K562 (cell line): ENCODE results near the gene UGT1A5. TPM values are rescaled to one million over a fixed set of nuclear protein-coding genes. Genes with fewer than 3 reads are reported as not detected.
A peak's percentile ranks its signal among the peaks of the same experiment; 100 is the strongest.

ENCODE experiments used
- BDP1 ChIP-seq: IDR thresholded peaks from 3 replicates; pipeline ENCODE4 v1.6.1; 2011; ENCODE audit not compliant: insufficient read length, insufficient read depth
- EHMT2 ChIP-seq: fragments of 450-650 bp; IDR thresholded peaks from 2 replicates; pipeline ENCODE4 v1.6.1; 2018; ENCODE audit warnings: antibody characterized with exemption
- PHB2 ChIP-seq: fragments of 450-650 bp; IDR thresholded peaks from 2 replicates; pipeline ENCODE4 v1.6.1; 2017; ENCODE audit warnings: low read depth
- RAD21 ChIP-seq, 2 experiments: fragments of 250-450 bp in 1 of 2; fragments of 450-650 bp in 1 of 2; sonication (Bioruptor Pico) in 1 of 2; formaldehyde crosslinking in 1 of 2; IDR thresholded peaks in 1 of 2; conservative IDR thresholded peaks in 1 of 2; 2 replicates each; pipeline versions ENCODE4 v1.4.0 to v1.8.0; 2020 to 2022; ENCODE audit warnings: mild to moderate bottlenecking in 2 of 2, moderate library complexity in 1 of 2
- TAF9B ChIP-seq: fragments of 450-650 bp; IDR thresholded peaks from 2 replicates; pipeline ENCODE4 v1.6.1; 2018; ENCODE audit warnings: mild to moderate bottlenecking; ENCODE audit not compliant: partially characterized antibody
- TFAM ChIP-seq: fragments of 250-450 bp; sonication (Bioruptor Pico); conservative IDR thresholded peaks from 2 replicates; pipeline ENCODE4 v1.5.0; 2021; ENCODE audit warnings: mild to moderate bottlenecking, moderate library complexity
- XRCC4 ChIP-seq: IDR thresholded peaks from one replicate; pipeline ENCODE4 v1.6.1; 2011; ENCODE audit not compliant: insufficient read depth, insufficient read length; ENCODE audit errors: extremely low read depth
- ZFP1 ChIP-seq: fragments of 450-650 bp; formaldehyde crosslinking; IDR thresholded peaks from 2 replicates; pipeline ENCODE4 v1.4.0; 2020; ENCODE audit warnings: mild to moderate bottlenecking, mixed read lengths
- polyA plus RNA-seq, 8 experiments: library from polyadenylated mRNA; depleted of rRNA in 4 of 8; stranded (reverse) in 5 of 8; unstranded in 3 of 8; fragments of >200 nt; fragmentation: Nextera tagmentation in 2 of 8; fragmentation: Illumina TruSeq in 1 of 8; extraction: Ambion mirVana in 2 of 8; extraction: Trizol in 1 of 8; gene quantifications; 2 replicates each; pipeline versions ENCODE4 v1.2.1 to v1.2.3, GENCODE V29; 2011 to 2014; ENCODE audit warnings: inconsistent platforms in 1 of 8, missing spikeins in 1 of 8
- total RNA-seq, 7 experiments: library from RNA; depleted of rRNA in 6 of 7; stranded (reverse); fragments of >200 nt in 6 of 7; fragmentation: Illumina TruSeq in 2 of 7; extraction: Trizol in 2 of 7; gene quantifications; 2 replicates each; pipeline versions ENCODE4 v1.2.1 to v1.2.3, GENCODE V29; 2011 to 2021; ENCODE audit warnings: low replicate concordance in 1 of 7
- TF ChIP-seq, protein P1 (sequence below): fragments of 200-600 bp; sonication (generic); IDR thresholded peaks from one replicate; pipeline ENCODE4 v1.6.1; 2012; ENCODE audit warnings: mild to moderate bottlenecking, low read depth, low read length, inconsistent platforms
- TF ChIP-seq, protein P2 (sequence below): sonication (generic); formaldehyde crosslinking; IDR thresholded peaks from 2 replicates; pipeline ENCODE4 v1.8.1; 2022; ENCODE audit warnings: missing genetic modification reagents
- TF ChIP-seq, protein P3 (sequence below), 3 experiments: IDR thresholded peaks in 2 of 3; conservative IDR thresholded peaks in 1 of 3; 2 replicates each; pipeline ENCODE4 v1.5.1; 2011 to 2012; ENCODE audit warnings: low read length in 3 of 3, mild to moderate bottlenecking in 3 of 3, control low read depth in 2 of 3, improper control_type of control experiment in 1 of 3, inconsistent platforms in 1 of 3, low read depth in 1 of 3, mixed read lengths in 1 of 3, moderate library complexity in 1 of 3; ENCODE audit not compliant: insufficient read depth in 2 of 3
- TF ChIP-seq, protein P4 (sequence below): sonication (generic); IDR thresholded peaks from 2 replicates; pipeline ENCODE4 v1.6.1; 2016

Gene UGT1A5
- total and polyA plus RNA-seq, 9 of the 15 experiments (the other 6 are each of a cell fraction or from before 2014, with no cell fraction given): not detected

DNA sequence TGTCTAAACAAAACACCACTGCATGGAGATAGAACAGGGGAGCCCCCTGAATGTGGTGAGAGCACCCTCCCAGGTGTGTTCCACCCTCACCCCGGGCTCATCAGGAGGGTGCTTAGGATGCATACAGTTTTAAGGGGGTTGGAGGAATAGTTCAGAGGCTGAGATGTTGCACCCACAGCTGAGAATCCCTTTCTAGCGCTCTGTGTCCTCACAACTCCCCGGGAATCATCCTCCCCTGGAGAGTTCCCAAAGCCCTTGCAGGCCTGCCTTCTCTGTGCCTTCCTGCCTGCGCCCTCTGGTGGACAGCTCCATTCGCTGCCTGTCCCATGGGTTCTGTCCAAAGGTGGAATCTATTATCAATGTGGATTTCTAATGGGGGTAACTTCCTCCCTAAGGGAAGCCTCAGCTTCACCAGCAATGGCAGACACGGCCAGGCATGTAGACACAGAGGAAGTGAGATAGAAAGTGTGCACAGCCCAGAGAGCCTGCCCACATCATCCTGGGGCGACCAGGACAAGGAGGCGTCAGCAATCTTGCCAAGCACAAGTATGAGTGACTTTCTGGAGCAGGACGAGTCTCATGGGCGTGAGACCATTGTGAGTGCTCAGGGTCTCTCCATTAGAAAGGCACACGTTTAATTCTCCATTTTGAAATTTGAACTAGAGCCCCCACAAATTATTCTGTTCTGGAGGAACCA, 1.2 kb upstream of the UGT1A5 start (continued):
- TF ChIP-seq, protein P1, sequence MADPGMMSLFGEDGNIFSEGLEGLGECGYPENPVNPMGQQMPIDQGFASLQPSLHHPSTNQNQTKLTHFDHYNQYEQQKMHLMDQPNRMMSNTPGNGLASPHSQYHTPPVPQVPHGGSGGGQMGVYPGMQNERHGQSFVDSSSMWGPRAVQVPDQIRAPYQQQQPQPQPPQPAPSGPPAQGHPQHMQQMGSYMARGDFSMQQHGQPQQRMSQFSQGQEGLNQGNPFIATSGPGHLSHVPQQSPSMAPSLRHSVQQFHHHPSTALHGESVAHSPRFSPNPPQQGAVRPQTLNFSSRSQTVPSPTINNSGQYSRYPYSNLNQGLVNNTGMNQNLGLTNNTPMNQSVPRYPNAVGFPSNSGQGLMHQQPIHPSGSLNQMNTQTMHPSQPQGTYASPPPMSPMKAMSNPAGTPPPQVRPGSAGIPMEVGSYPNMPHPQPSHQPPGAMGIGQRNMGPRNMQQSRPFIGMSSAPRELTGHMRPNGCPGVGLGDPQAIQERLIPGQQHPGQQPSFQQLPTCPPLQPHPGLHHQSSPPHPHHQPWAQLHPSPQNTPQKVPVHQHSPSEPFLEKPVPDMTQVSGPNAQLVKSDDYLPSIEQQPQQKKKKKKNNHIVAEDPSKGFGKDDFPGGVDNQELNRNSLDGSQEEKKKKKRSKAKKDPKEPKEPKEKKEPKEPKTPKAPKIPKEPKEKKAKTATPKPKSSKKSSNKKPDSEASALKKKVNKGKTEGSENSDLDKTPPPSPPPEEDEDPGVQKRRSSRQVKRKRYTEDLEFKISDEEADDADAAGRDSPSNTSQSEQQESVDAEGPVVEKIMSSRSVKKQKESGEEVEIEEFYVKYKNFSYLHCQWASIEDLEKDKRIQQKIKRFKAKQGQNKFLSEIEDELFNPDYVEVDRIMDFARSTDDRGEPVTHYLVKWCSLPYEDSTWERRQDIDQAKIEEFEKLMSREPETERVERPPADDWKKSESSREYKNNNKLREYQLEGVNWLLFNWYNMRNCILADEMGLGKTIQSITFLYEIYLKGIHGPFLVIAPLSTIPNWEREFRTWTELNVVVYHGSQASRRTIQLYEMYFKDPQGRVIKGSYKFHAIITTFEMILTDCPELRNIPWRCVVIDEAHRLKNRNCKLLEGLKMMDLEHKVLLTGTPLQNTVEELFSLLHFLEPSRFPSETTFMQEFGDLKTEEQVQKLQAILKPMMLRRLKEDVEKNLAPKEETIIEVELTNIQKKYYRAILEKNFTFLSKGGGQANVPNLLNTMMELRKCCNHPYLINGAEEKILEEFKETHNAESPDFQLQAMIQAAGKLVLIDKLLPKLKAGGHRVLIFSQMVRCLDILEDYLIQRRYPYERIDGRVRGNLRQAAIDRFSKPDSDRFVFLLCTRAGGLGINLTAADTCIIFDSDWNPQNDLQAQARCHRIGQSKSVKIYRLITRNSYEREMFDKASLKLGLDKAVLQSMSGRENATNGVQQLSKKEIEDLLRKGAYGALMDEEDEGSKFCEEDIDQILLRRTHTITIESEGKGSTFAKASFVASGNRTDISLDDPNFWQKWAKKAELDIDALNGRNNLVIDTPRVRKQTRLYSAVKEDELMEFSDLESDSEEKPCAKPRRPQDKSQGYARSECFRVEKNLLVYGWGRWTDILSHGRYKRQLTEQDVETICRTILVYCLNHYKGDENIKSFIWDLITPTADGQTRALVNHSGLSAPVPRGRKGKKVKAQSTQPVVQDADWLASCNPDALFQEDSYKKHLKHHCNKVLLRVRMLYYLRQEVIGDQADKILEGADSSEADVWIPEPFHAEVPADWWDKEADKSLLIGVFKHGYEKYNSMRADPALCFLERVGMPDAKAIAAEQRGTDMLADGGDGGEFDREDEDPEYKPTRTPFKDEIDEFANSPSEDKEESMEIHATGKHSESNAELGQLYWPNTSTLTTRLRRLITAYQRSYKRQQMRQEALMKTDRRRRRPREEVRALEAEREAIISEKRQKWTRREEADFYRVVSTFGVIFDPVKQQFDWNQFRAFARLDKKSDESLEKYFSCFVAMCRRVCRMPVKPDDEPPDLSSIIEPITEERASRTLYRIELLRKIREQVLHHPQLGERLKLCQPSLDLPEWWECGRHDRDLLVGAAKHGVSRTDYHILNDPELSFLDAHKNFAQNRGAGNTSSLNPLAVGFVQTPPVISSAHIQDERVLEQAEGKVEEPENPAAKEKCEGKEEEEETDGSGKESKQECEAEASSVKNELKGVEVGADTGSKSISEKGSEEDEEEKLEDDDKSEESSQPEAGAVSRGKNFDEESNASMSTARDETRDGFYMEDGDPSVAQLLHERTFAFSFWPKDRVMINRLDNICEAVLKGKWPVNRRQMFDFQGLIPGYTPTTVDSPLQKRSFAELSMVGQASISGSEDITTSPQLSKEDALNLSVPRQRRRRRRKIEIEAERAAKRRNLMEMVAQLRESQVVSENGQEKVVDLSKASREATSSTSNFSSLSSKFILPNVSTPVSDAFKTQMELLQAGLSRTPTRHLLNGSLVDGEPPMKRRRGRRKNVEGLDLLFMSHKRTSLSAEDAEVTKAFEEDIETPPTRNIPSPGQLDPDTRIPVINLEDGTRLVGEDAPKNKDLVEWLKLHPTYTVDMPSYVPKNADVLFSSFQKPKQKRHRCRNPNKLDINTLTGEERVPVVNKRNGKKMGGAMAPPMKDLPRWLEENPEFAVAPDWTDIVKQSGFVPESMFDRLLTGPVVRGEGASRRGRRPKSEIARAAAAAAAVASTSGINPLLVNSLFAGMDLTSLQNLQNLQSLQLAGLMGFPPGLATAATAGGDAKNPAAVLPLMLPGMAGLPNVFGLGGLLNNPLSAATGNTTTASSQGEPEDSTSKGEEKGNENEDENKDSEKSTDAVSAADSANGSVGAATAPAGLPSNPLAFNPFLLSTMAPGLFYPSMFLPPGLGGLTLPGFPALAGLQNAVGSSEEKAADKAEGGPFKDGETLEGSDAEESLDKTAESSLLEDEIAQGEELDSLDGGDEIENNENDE: no peak
- no peak for TF ChIP-seq TAF9B
- no peak for TF ChIP-seq EHMT2
- peak; percentile 72 to 76 for TF ChIP-seq RAD21 (CRISPR knock-in tag; conservative IDR thresholded peaks at IDR 0.05 in 1 of 2, IDR thresholded peaks at IDR 0.05 in 1 of 2)
- no peak for TF ChIP-seq XRCC4
- TF ChIP-seq, protein P2, sequence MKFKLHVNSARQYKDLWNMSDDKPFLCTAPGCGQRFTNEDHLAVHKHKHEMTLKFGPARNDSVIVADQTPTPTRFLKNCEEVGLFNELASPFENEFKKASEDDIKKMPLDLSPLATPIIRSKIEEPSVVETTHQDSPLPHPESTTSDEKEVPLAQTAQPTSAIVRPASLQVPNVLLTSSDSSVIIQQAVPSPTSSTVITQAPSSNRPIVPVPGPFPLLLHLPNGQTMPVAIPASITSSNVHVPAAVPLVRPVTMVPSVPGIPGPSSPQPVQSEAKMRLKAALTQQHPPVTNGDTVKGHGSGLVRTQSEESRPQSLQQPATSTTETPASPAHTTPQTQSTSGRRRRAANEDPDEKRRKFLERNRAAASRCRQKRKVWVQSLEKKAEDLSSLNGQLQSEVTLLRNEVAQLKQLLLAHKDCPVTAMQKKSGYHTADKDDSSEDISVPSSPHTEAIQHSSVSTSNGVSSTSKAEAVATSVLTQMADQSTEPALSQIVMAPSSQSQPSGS: no peak
- no peak for TF ChIP-seq PHB2
- TF ChIP-seq, protein P3, sequence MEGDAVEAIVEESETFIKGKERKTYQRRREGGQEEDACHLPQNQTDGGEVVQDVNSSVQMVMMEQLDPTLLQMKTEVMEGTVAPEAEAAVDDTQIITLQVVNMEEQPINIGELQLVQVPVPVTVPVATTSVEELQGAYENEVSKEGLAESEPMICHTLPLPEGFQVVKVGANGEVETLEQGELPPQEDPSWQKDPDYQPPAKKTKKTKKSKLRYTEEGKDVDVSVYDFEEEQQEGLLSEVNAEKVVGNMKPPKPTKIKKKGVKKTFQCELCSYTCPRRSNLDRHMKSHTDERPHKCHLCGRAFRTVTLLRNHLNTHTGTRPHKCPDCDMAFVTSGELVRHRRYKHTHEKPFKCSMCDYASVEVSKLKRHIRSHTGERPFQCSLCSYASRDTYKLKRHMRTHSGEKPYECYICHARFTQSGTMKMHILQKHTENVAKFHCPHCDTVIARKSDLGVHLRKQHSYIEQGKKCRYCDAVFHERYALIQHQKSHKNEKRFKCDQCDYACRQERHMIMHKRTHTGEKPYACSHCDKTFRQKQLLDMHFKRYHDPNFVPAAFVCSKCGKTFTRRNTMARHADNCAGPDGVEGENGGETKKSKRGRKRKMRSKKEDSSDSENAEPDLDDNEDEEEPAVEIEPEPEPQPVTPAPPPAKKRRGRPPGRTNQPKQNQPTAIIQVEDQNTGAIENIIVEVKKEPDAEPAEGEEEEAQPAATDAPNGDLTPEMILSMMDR (IDR thresholded peaks at IDR 0.05 in 2 of 3, conservative IDR thresholded peaks at IDR 0.05 in 1 of 3; ENCODE audit: insufficient read depth in 2 of 3, low read depth in 1 of 3, low read length in 3 of 3): peak; percentile 73 to 76 (median 73)
- no peak for TF ChIP-seq ZFP1 (CRISPR knock-in tag)
- TF ChIP-seq, protein P4, sequence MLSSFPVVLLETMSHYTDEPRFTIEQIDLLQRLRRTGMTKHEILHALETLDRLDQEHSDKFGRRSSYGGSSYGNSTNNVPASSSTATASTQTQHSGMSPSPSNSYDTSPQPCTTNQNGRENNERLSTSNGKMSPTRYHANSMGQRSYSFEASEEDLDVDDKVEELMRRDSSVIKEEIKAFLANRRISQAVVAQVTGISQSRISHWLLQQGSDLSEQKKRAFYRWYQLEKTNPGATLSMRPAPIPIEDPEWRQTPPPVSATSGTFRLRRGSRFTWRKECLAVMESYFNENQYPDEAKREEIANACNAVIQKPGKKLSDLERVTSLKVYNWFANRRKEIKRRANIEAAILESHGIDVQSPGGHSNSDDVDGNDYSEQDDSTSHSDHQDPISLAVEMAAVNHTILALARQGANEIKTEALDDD: no peak
- TF ChIP-seq BDP1: no peak
- TF ChIP-seq TFAM (CRISPR knock-in tag): no peak
